ENCODE results near the gene ANXA5. TPM values are rescaled to one million over a fixed set of nuclear protein-coding genes. Genes with fewer than 3 reads are reported as not detected.

ANXA5 gene
- total RNA-seq, 1 experiment from 2014 or later, result 231 TPM

- Mint-ChIP-seq H3K4me1 (peaks cover 10 to 18% of the 10 kb centered on the region in 2 experiments), H3K27me3 (ENCODE audit: low read depth) (no peaks in the 10 kb centered on the region), H3K36me3 (ENCODE audit: insufficient read depth in 1 of 3, low read depth in 3 of 3) (peaks cover 10 to 34% (median 31%) of the 10 kb centered on the region in 3 experiments; a peak in 6 of 7 replicates), H3K27ac (no peak overlapping the region), H3K4me3 (no peak overlapping the region), H3K9me3 (no peaks in the 10 kb centered on the region)
- no CpG with 5 or more reads among the region's 2 CpGs for WGBS (ENCODE audit: extremely low coverage, insufficient read length, low lambda C conversion rate)
- Histone ChIP-seq H3T11ph (ENCODE audit: low read length) (no peak overlapping the region), H3K14ac (ENCODE audit: insufficient read depth, low read length) (peak overlapping the region; percentile 45; the same call in 1 of the 2 replicates), H2BK20ac (ENCODE audit: low read depth, low read length, poor library complexity, severe bottlenecking) (no peak overlapping the region), H4K91ac (ENCODE audit: insufficient read length, low read depth, low read length) (no peak overlapping the region), H3K56ac (ENCODE audit: insufficient read length, low read depth, low read length) (no peak overlapping the region), H2BK12ac (ENCODE audit: insufficient read length, low read depth, low read length) (no peak overlapping the region), H3K4me2 (ENCODE audit: insufficient read depth, insufficient read length, low read length) (no peak overlapping the region), H3K4me1 (ENCODE audit: insufficient read depth, low read length) (peaks cover 9% of the 10 kb centered on the region), H3K18ac (ENCODE audit: insufficient read length, low read depth, low read length) (no peak overlapping the region), H3K27me3 (ENCODE audit: insufficient read depth, low read length) (no peaks in the 10 kb centered on the region), H2AK5ac (ENCODE audit: insufficient read length, low read length) (peak overlapping the region; percentile 31), H2BK5ac (ENCODE audit: insufficient read length, low read length) (peak overlapping the region; percentile 59), H4K20me1 (ENCODE audit: control insufficient read depth, insufficient read depth, insufficient read length) (no peaks in the 10 kb centered on the region), H4K8ac (replicated peaks; ENCODE audit: insufficient read length, low read depth, low read length) (no peak overlapping the region), H3K27ac (ENCODE audit: insufficient read length, low read depth, low read length) (no peak overlapping the region), H2AFZ (ENCODE audit: low read length) (no peak overlapping the region), H3K9ac (ENCODE audit: extremely low read depth, insufficient read length, low read length) (no peak overlapping the region), H2BK15ac (ENCODE audit: low read depth, low read length) (no peak overlapping the region), H3K79me1 (ENCODE audit: insufficient read depth, low read depth, low read length, poor library complexity, severe bottlenecking) (peaks cover 4% of the 10 kb centered on the region), H3K23me2 (ENCODE audit: insufficient read length, low read depth, low read length, poor library complexity, severe bottlenecking) (no peaks in the 10 kb centered on the region), H3K79me2 (ENCODE audit: insufficient read depth, low read length) (peaks cover 12% of the 10 kb centered on the region; the same call in 1 of the 2 replicates), H3K23ac (ENCODE audit: insufficient read length, low read depth, low read length) (no peak overlapping the region), H2BK120ac (ENCODE audit: low read depth, low read length, poor library complexity, severe bottlenecking) (no peak overlapping the region), H3K4ac (ENCODE audit: low read depth, low read length) (no peak overlapping the region; the same call in 1 of the 2 replicates), H3K9me3 (ENCODE audit: control insufficient read depth, low read depth, low read length) (no peaks in the 10 kb centered on the region), H4K5ac (ENCODE audit: insufficient read length, low read depth, low read length) (no peak overlapping the region)
- no peak for TF ChIP-seq CTCF (conservative IDR thresholded peaks at IDR 0.05)
- no peak for DNase-seq
These were observed 8.1 kb downstream of the ANXA5 start for GRCh38 chr4:121688701-121689100.
